K562 (cell line): Measurements from ENCODE around the gene SDHC. TPM values are rescaled to one million over a fixed set of nuclear protein-coding genes. Genes with fewer than 3 reads are reported as not detected.

Experiments
- CHD7 ChIP-seq: fragments of 200-600 bp; sonication (generic); IDR thresholded peaks from one replicate; pipeline ENCODE4 v1.6.1; 2012; ENCODE audit warnings: mild to moderate bottlenecking, low read depth, low read length, inconsistent platforms
- FOXK2 ChIP-seq, 2 experiments: fragments of 450-650 bp; IDR thresholded peaks in 1 of 2; conservative IDR thresholded peaks in 1 of 2; 2 replicates each; pipeline ENCODE4 v1.6.1; 2016; ENCODE audit warnings: low read depth in 2 of 2, mild to moderate bottlenecking in 1 of 2
- HNRNPH1 ChIP-seq: fragments of 200-400 bp; formaldehyde crosslinking; optimal IDR thresholded peaks from 2 replicates; pipeline ENCODE3; 2017; ENCODE audit warnings: low read depth, mild to moderate bottlenecking, low read length, moderate library complexity
- HNRNPK ChIP-seq: fragments of 200-400 bp; formaldehyde crosslinking; IDR thresholded peaks from one replicate; pipeline ENCODE4 v1.6.1; 2018; ENCODE audit warnings: mild to moderate bottlenecking, low read depth, low read length; ENCODE audit not compliant: poor library complexity, severe bottlenecking
- RBM34 ChIP-seq: fragments of 200-400 bp; formaldehyde crosslinking; IDR thresholded peaks from 2 replicates; pipeline ENCODE4 v1.6.1; 2018; ENCODE audit warnings: low read length, borderline replicate concordance; ENCODE audit not compliant: insufficient read depth
- SRSF1 ChIP-seq: fragments of 200-400 bp; formaldehyde crosslinking; IDR thresholded peaks from 2 replicates; pipeline ENCODE4 v1.6.1; 2017; ENCODE audit warnings: mild to moderate bottlenecking, low read depth, low read length, moderate library complexity
- SRSF7 ChIP-seq: fragments of 200-400 bp; formaldehyde crosslinking; optimal IDR thresholded peaks from 2 replicates; pipeline ENCODE3; 2017; ENCODE audit warnings: mild to moderate bottlenecking, low read depth, low read length
- XRCC3 ChIP-seq: fragments of 450-650 bp; IDR thresholded peaks from 2 replicates; pipeline ENCODE4 v1.6.1; 2017; ENCODE audit warnings: mild to moderate bottlenecking, moderate library complexity
- XRCC4 ChIP-seq: IDR thresholded peaks from one replicate; pipeline ENCODE4 v1.6.1; 2011; ENCODE audit not compliant: insufficient read depth, insufficient read length; ENCODE audit errors: extremely low read depth
- ZNF24 ChIP-seq: fragments of 450-650 bp; IDR thresholded peaks from 2 replicates; pipeline ENCODE4 v1.6.1; 2016
- polyA plus RNA-seq, 8 experiments: library from polyadenylated mRNA; depleted of rRNA in 4 of 8; stranded (reverse) in 5 of 8; unstranded in 3 of 8; fragments of >200 nt; fragmentation: Nextera tagmentation in 2 of 8; fragmentation: Illumina TruSeq in 1 of 8; extraction: Ambion mirVana in 2 of 8; extraction: Trizol in 1 of 8; gene quantifications; 2 replicates each; pipeline versions ENCODE4 v1.2.1 to v1.2.3, GENCODE V29; 2011 to 2014; ENCODE audit warnings: inconsistent platforms in 1 of 8, missing spikeins in 1 of 8
- total RNA-seq, 7 experiments: library from RNA; depleted of rRNA in 6 of 7; stranded (reverse); fragments of >200 nt in 6 of 7; fragmentation: Illumina TruSeq in 2 of 7; extraction: Trizol in 2 of 7; gene quantifications; 2 replicates each; pipeline versions ENCODE4 v1.2.1 to v1.2.3, GENCODE V29; 2011 to 2021; ENCODE audit warnings: low replicate concordance in 1 of 7
- TF ChIP-seq, protein P1 (sequence below), 3 experiments: IDR thresholded peaks in 2 of 3; conservative IDR thresholded peaks in 1 of 3; 2 replicates each; pipeline ENCODE4 v1.5.1; 2011 to 2012; ENCODE audit warnings: low read length in 3 of 3, mild to moderate bottlenecking in 3 of 3, control low read depth in 2 of 3, improper control_type of control experiment in 1 of 3, inconsistent platforms in 1 of 3, low read depth in 1 of 3, mixed read lengths in 1 of 3, moderate library complexity in 1 of 3; ENCODE audit not compliant: insufficient read depth in 2 of 3
- TF ChIP-seq, protein P2 (sequence below), 2 experiments: fragments of 450-650 bp in 1 of 2; IDR thresholded peaks; 2 replicates each; pipeline ENCODE4 v1.6.1; 2011 to 2017; ENCODE audit warnings: low read depth in 2 of 2, antibody characterized with exemption in 1 of 2, borderline replicate concordance in 1 of 2, low read length in 1 of 2, mild to moderate bottlenecking in 1 of 2, mixed read lengths in 1 of 2; ENCODE audit not compliant: control insufficient read depth in 1 of 2

Gene SDHC
- total and polyA plus RNA-seq, 9 of the 15 experiments (the other 6 are each of a cell fraction or from before 2014, with no cell fraction given), result 7.7 to 309 (median 174) TPM

- TF ChIP-seq CHD7, result no peak
- no peak for TF ChIP-seq SRSF7
- TF ChIP-seq FOXK2 (conservative IDR thresholded peaks at IDR 0.05 in 1 of 2, IDR thresholded peaks at IDR 0.05 in 1 of 2; ENCODE audit: low read depth in 2 of 2), result no peak
- TF ChIP-seq HNRNPH1, result no peak
- TF ChIP-seq SRSF1, result no peak
- TF ChIP-seq ZNF24, result peak; percentile 92
- TF ChIP-seq, protein P1, sequence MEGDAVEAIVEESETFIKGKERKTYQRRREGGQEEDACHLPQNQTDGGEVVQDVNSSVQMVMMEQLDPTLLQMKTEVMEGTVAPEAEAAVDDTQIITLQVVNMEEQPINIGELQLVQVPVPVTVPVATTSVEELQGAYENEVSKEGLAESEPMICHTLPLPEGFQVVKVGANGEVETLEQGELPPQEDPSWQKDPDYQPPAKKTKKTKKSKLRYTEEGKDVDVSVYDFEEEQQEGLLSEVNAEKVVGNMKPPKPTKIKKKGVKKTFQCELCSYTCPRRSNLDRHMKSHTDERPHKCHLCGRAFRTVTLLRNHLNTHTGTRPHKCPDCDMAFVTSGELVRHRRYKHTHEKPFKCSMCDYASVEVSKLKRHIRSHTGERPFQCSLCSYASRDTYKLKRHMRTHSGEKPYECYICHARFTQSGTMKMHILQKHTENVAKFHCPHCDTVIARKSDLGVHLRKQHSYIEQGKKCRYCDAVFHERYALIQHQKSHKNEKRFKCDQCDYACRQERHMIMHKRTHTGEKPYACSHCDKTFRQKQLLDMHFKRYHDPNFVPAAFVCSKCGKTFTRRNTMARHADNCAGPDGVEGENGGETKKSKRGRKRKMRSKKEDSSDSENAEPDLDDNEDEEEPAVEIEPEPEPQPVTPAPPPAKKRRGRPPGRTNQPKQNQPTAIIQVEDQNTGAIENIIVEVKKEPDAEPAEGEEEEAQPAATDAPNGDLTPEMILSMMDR (IDR thresholded peaks at IDR 0.05 in 2 of 3, conservative IDR thresholded peaks at IDR 0.05 in 1 of 3; ENCODE audit: insufficient read depth in 2 of 3, low read depth in 1 of 3, low read length in 3 of 3), result no peak
- TF ChIP-seq, protein P2, sequence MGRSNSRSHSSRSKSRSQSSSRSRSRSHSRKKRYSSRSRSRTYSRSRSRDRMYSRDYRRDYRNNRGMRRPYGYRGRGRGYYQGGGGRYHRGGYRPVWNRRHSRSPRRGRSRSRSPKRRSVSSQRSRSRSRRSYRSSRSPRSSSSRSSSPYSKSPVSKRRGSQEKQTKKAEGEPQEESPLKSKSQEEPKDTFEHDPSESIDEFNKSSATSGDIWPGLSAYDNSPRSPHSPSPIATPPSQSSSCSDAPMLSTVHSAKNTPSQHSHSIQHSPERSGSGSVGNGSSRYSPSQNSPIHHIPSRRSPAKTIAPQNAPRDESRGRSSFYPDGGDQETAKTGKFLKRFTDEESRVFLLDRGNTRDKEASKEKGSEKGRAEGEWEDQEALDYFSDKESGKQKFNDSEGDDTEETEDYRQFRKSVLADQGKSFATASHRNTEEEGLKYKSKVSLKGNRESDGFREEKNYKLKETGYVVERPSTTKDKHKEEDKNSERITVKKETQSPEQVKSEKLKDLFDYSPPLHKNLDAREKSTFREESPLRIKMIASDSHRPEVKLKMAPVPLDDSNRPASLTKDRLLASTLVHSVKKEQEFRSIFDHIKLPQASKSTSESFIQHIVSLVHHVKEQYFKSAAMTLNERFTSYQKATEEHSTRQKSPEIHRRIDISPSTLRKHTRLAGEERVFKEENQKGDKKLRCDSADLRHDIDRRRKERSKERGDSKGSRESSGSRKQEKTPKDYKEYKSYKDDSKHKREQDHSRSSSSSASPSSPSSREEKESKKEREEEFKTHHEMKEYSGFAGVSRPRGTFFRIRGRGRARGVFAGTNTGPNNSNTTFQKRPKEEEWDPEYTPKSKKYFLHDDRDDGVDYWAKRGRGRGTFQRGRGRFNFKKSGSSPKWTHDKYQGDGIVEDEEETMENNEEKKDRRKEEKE (IDR thresholded peaks at IDR 0.05; ENCODE audit: borderline replicate concordance in 1 of 2, control insufficient read depth in 1 of 2, low read depth in 2 of 2, low read length in 1 of 2), result no peak
- no peak for TF ChIP-seq XRCC3
- TF ChIP-seq HNRNPK, result no peak
- no peak for TF ChIP-seq RBM34
- TF ChIP-seq XRCC4, result no peak
These were observed 84.7 kb downstream of the SDHC start (continued) for GRCh38 chr1:161398900-161399256.
